Liver (tissue), 3 donors: ENCODE results near the gene CPED1.

Experiments
- JUND ChIP-seq, 2 donors: IDR thresholded peaks; 2 replicates each; pipeline ENCODE4 v1.6.1; 2016; ENCODE audit warnings: antibody characterized with exemption in 2 of 2
- TF ChIP-seq, protein P1 (sequence below): fragments of 150-350 bp; IDR thresholded peaks from 2 replicates; pipeline ENCODE4 v1.5.1; 2017; ENCODE audit warnings: improper control_type of control experiment, low read depth, low read length; ENCODE audit not compliant: missing input control
- donor health status: healthy.
- donor health status: healthy.

GRCh38 chr7:121331048-121331447, 342.5 kb downstream of the CPED1 start:
- TF ChIP-seq, protein P1, sequence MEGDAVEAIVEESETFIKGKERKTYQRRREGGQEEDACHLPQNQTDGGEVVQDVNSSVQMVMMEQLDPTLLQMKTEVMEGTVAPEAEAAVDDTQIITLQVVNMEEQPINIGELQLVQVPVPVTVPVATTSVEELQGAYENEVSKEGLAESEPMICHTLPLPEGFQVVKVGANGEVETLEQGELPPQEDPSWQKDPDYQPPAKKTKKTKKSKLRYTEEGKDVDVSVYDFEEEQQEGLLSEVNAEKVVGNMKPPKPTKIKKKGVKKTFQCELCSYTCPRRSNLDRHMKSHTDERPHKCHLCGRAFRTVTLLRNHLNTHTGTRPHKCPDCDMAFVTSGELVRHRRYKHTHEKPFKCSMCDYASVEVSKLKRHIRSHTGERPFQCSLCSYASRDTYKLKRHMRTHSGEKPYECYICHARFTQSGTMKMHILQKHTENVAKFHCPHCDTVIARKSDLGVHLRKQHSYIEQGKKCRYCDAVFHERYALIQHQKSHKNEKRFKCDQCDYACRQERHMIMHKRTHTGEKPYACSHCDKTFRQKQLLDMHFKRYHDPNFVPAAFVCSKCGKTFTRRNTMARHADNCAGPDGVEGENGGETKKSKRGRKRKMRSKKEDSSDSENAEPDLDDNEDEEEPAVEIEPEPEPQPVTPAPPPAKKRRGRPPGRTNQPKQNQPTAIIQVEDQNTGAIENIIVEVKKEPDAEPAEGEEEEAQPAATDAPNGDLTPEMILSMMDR = no peak
- TF ChIP-seq JUND (IDR thresholded peaks at IDR 0.05) = no peak
